Endothelial cell of umbilical vein (primary cell): ENCODE results near the gene PTPN14. TPM values are rescaled to one million over a fixed set of nuclear protein-coding genes. Genes with fewer than 3 reads are reported as not detected.

Source experiments
- BruUV-seq: library from RNA; stranded (reverse); fragments of 400-500 nt; replicated peaks from 2 replicates; lab custom pipeline; 2021; lab: Mats Ljungman, UMichigan
- CTCF ChIA-PET: fragments of 300-600, 350-600 bp; sonication (Branson Sonifier 250); formaldehyde crosslinking; loops from one replicate; lab custom pipeline; 2021; ENCODE audit warnings: antibody characterized with exemption, inconsistent platforms; lab: Charles Lee
- POLR2A ChIA-PET: fragments of 300-600, 350-600 bp; sonication (Branson Sonifier 250); formaldehyde crosslinking; loops from one replicate; lab custom pipeline; 2021; ENCODE audit warnings: antibody characterized with exemption, inconsistent platforms; lab: Charles Lee
- DNase-seq: peaks from one replicate; pipeline ENCODE4 v3.0.0-alpha.2; 2011; ENCODE audit warnings: low read depth, low spot score
- FAIRE-seq: peaks from 2 replicates; lab custom pipeline; 2011; peaks lifted over from hg19 to GRCh38; lab: Jason Lieb, UNC
- H2AFZ ChIP-seq: 2 replicates; pipeline ENCODE4 v1.6.0; 2012; ENCODE audit warnings: low read depth, low read length, control low read depth, inconsistent platforms
- H3K27ac ChIP-seq: 2 replicates; pipeline ENCODE4 v1.5.1; 2011; ENCODE audit warnings: low read depth, mild to moderate bottlenecking, control low read depth, low read length, moderate library complexity; ENCODE audit not compliant: insufficient read depth
- H3K27me3 ChIP-seq, 2 experiments: 2 replicates each; pipeline versions ENCODE4 v1.6.0 to v1.6.1; 2011; ENCODE audit warnings: low read length in 2 of 2, mixed read lengths in 1 of 2; ENCODE audit not compliant: control insufficient read depth in 2 of 2, insufficient read depth in 2 of 2
- H3K36me3 ChIP-seq, 2 experiments: 2 replicates in 1 of 2; 3 replicates in 1 of 2; pipeline ENCODE4 v1.5.1; 2011; ENCODE audit warnings: low read length in 2 of 2, mild to moderate bottlenecking in 1 of 2, moderate library complexity in 1 of 2; ENCODE audit not compliant: control insufficient read depth in 2 of 2, insufficient read depth in 2 of 2; ENCODE audit errors: extremely low read depth in 1 of 2
- H3K4me1 ChIP-seq: 3 replicates; pipeline ENCODE4 v1.5.1; 2011; ENCODE audit warnings: mild to moderate bottlenecking, low read length; ENCODE audit not compliant: control insufficient read depth, insufficient read depth; ENCODE audit errors: extremely low read depth
- H3K4me2 ChIP-seq: 2 replicates; pipeline ENCODE4 v1.6.1; 2011; ENCODE audit warnings: low read length, control low read depth, mixed read lengths; ENCODE audit not compliant: insufficient read depth
- H3K4me3 ChIP-seq, 3 experiments: fragments of 200-600 bp in 1 of 3; sonication (generic), shearing (Covaris generic) in 1 of 3; replicated peaks in 1 of 3; 2 replicates each; pipeline ENCODE4 v1.5.1; 2011 to 2016; ENCODE audit warnings: control low read depth in 3 of 3, low read length in 3 of 3, mild to moderate bottlenecking in 2 of 3, inconsistent platforms in 1 of 3, low read depth in 1 of 3, moderate library complexity in 1 of 3; ENCODE audit not compliant: insufficient read depth in 1 of 3
- H3K79me2 ChIP-seq: 2 replicates; pipeline ENCODE4 v1.6.0; 2012; ENCODE audit warnings: low read length, inconsistent platforms; ENCODE audit not compliant: control insufficient read depth, insufficient read depth
- H3K9ac ChIP-seq: replicated peaks from 2 replicates; pipeline ENCODE3; 2011; ENCODE audit warnings: low read length, control low read depth; ENCODE audit not compliant: insufficient read depth; ENCODE audit errors: extremely low read depth
- H3K9me1 ChIP-seq: replicated peaks from 3 replicates; pipeline ENCODE4 v1.6.0; 2011; ENCODE audit warnings: mild to moderate bottlenecking, low read length; ENCODE audit not compliant: control insufficient read depth, insufficient read depth; ENCODE audit errors: extremely low read depth
- H3K9me3 ChIP-seq: replicated peaks from 2 replicates; pipeline ENCODE4 v1.5.1; 2012; ENCODE audit warnings: low read length, inconsistent platforms; ENCODE audit not compliant: control insufficient read depth, insufficient read depth
- H4K20me1 ChIP-seq: replicated peaks from 2 replicates; pipeline ENCODE3; 2011; ENCODE audit warnings: mild to moderate bottlenecking, low read length; ENCODE audit not compliant: control insufficient read depth, insufficient read depth; ENCODE audit errors: extremely low read depth
- CTCF ChIP-seq, 2 donors: IDR thresholded peaks; 1 replicate in 1 of 2; 2 replicates in 1 of 2; pipeline ENCODE4 v1.5.1; 2011; ENCODE audit warnings: low read length in 2 of 2, mild to moderate bottlenecking in 2 of 2, moderate library complexity in 2 of 2, control low read depth in 1 of 2, inconsistent platforms in 1 of 2, low read depth in 1 of 2; ENCODE audit not compliant: insufficient read depth in 1 of 2; ENCODE audit errors: extremely low read depth in 1 of 2
- EZH2 ChIP-seq: IDR thresholded peaks from 2 replicates; pipeline ENCODE4 v1.6.1; 2012; ENCODE audit warnings: borderline replicate concordance, low read depth, mild to moderate bottlenecking, moderate library complexity, low read length, inconsistent platforms; ENCODE audit not compliant: severe bottlenecking
- FOS ChIP-seq: IDR thresholded peaks from 2 replicates; pipeline ENCODE4 v1.6.1; 2011; ENCODE audit warnings: mild to moderate bottlenecking, low read length, moderate library complexity, borderline replicate concordance; ENCODE audit not compliant: insufficient read depth
- GATA2 ChIP-seq: IDR thresholded peaks from 2 replicates; pipeline ENCODE4 v1.7.0; 2011; ENCODE audit warnings: low read depth, mild to moderate bottlenecking, moderate library complexity, mixed read lengths, low read length; ENCODE audit not compliant: insufficient read length, insufficient read depth
- JUN ChIP-seq: IDR thresholded peaks from 2 replicates; pipeline ENCODE4 v1.6.1; 2011; ENCODE audit warnings: borderline replicate concordance, low read depth; ENCODE audit not compliant: insufficient read length, insufficient read depth
- MAX ChIP-seq: IDR thresholded peaks from 2 replicates; pipeline ENCODE4 v1.6.1; 2011; ENCODE audit not compliant: insufficient read depth, insufficient read length
- MYC ChIP-seq: IDR thresholded peaks from one replicate; pipeline ENCODE4 v1.6.1; 2011; ENCODE audit warnings: mild to moderate bottlenecking, low read depth, low read length
- POLR2A ChIP-seq: IDR thresholded peaks from 2 replicates; pipeline ENCODE4 v1.6.1; 2012; ENCODE audit warnings: low read depth, mild to moderate bottlenecking, control low read depth, low read length
- POLR2AphosphoS5 ChIP-seq: IDR thresholded peaks from 2 replicates; pipeline ENCODE4 v1.6.1; 2012; ENCODE audit warnings: low read depth, mild to moderate bottlenecking, control low read depth, low read length, moderate library complexity; ENCODE audit not compliant: insufficient read depth
- dilution Hi-C: fragments of 300-500 bp; cut with MboI; formaldehyde crosslinking; loops from one replicate; pipeline ENCODE4 v1.15.0; 2019; ENCODE audit warnings: low sequenced_read_pairs; ENCODE audit not compliant: extremely low pct_ligation_motif_present
- intact Hi-C: fragments of 100-400 bp; cut with micrococcal nuclease; formaldehyde crosslinking; loops from one replicate; pipeline ENCODE4 v1.10.0; 2022
- polyA plus RNA-seq, 4 experiments: library from polyadenylated mRNA; depleted of rRNA in 3 of 4; stranded (reverse) in 3 of 4; unstranded in 1 of 4; fragments of >200 nt; gene quantifications; 2 replicates each; pipeline versions ENCODE4 v1.2.1 to v1.2.3, GENCODE V29; 2011 to 2012; ENCODE audit warnings: missing spikeins in 1 of 4
- total RNA-seq: library from RNA; stranded (reverse); gene quantifications from 2 replicates; pipeline ENCODE4 v1.2.3, GENCODE V29; 2021

Gene PTPN14
- total and polyA plus RNA-seq, 2 donors (not counting 3 experiments of a cell fraction or from before 2014, with no cell fraction given): 18.5 to 93.0 TPM

- ChIA-PET POLR2A (interaction anchor here (1.7 kb wide), 1 partner anchor 115 kb away, joined by 8 read pairs; no protein-coding TSS in a partner anchor), CTCF (interaction anchor here (0.7 to 11.6 kb wide), 33 partner anchors 13 to 1208 kb away, joined by 3 to 671 read pairs (median 7); no protein-coding TSS in a partner anchor)
- no peak overlapping the region for H3K4me3 ChIP-seq
- H3K79me2 ChIP-seq: no peaks in the 10 kb centered on the region
- TF ChIP-seq EZH2 (no peak), POLR2AphosphoS5 (no peak), JUN (no peak), MAX (no peak), FOS (no peak), CTCF (IDR thresholded peaks at IDR 0.05; ENCODE audit: extremely low read depth in 1 of 2, insufficient read depth in 1 of 2, low read depth in 1 of 2, low read length in 2 of 2) (no peak), MYC (no peak), GATA2 (no peak), POLR2A (no peak)
- H3K27me3 ChIP-seq: no peaks in the 10 kb centered on the region
- no peak for DNase-seq
- H3K9ac ChIP-seq: no peak overlapping the region
- no peak overlapping the region for H3K4me2 ChIP-seq
- BruUV-seq: no TSS peak
- no peaks in the 10 kb centered on the region for H3K9me1 ChIP-seq
- no peaks in the 10 kb centered on the region for H3K36me3 ChIP-seq
- H3K27ac ChIP-seq: no peak overlapping the region
- intact Hi-C loops (loop anchor here (1.0 to 5.0 kb wide), 6 partner anchors 105 to 1207 kb away; partner anchors contain the start of gene PROX1), dilution Hi-C loops (loop anchor here (25.0 kb wide), 1 partner anchor 258 kb away; no protein-coding TSS in a partner anchor)
- peaks cover 9% of the 10 kb centered on the region for H3K4me1 ChIP-seq
- FAIRE-seq: no peak
- H4K20me1 ChIP-seq: no peaks in the 10 kb centered on the region
- H2AFZ ChIP-seq: no peak overlapping the region
- no peaks in the 10 kb centered on the region for H3K9me3 ChIP-seq
Measured at GRCh38 chr1:214329470-214330220, 221.8 kb downstream of the PTPN14 start.
